ENCODE data around the gene LRP4. TPM values are rescaled to one million over a fixed set of nuclear protein-coding genes. Genes with fewer than 3 reads are reported as not detected.

LRP4 gene
- total RNA-seq: 0.54 and 1.1 TPM in 2 replicates

GRCh38 chr11:46918083-46918787 is at the start of gene LRP4:
TSS of gene LRP4 (minus strand) at chr11:46918550. CDS start at chr11:46918379, 171 bp downstream.

GRCh38 chr11:46936138-46937110 is 18.1 kb upstream of the LRP4 start, which contains the start of gene CSTPP1:
TSS of gene CSTPP1 (plus strand) at chr11:46936761. CDS start at chr11:46936806, 45 bp downstream.

GRCh38 chr11:46845740-46846509 is 72.4 kb downstream of the LRP4 start, which contains the start of gene CKAP5:
TSS of gene CKAP5 (minus strand) at chr11:46846280. CDS start at chr11:46821231, 25,049 bp downstream.

Other genes starting within 250 kb of the LRP4 start
- gene ARHGAP1, start 217.9 kb downstream of the LRP4 start, total RNA-seq: 21.8 and 23.4 TPM in 2 replicates
- gene ZNF408, start 217.5 kb downstream of the LRP4 start, total RNA-seq: 4.7 and 4.8 TPM in 2 replicates
- gene F2, start 199.3 kb downstream of the LRP4 start, total RNA-seq: not detected in 2 replicates
- 37.3 and 59.0 TPM in 2 replicates for gene CKAP5, start 72.3 kb downstream of the LRP4 start, total RNA-seq
- gene CSTPP1, start 18.2 kb upstream of the LRP4 start, total RNA-seq: 7.8 and 9.2 TPM in 2 replicates

Measured in dermis lymphatic vessel endothelial cell (primary cell).